HG03469 (cell line): ENCODE data around the gene ADAMTSL1.

Experiments used
- ATAC-seq: cut with Tn5 transposase; IDR thresholded peaks from one replicate; pipeline ENCODE4 v1.9.1; 2021; ENCODE audit warnings: mild to moderate bottlenecking, moderate library complexity, moderate number of reproducible peaks; ENCODE audit not compliant: unreplicated experiment

ADAMTSL1 gene

GRCh38 chr9:18688581-18689565 lies 214.9 kb downstream of the ADAMTSL1 start:
- ATAC-seq, result no peak

DNA sequence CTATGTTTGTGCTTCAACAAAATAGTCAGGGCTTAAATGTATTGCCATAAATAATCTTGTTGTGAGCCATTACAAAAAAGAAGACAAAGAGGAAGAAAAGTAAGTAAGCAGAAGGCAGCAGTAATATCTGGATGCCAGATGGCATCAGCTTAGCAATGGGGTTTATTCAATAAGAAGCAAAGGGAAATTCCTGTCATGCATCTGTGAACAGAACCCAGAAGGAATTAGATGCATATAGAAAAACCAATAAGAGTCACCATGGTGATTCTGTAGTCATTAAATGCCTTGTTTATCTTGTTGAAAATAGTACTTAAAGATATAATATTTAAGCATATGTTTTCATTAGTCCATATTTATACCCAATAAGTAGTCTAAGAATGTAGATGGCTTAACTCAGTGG lies 216.0 kb downstream of the ADAMTSL1 start:
- ATAC-seq, result no peak

DNA sequence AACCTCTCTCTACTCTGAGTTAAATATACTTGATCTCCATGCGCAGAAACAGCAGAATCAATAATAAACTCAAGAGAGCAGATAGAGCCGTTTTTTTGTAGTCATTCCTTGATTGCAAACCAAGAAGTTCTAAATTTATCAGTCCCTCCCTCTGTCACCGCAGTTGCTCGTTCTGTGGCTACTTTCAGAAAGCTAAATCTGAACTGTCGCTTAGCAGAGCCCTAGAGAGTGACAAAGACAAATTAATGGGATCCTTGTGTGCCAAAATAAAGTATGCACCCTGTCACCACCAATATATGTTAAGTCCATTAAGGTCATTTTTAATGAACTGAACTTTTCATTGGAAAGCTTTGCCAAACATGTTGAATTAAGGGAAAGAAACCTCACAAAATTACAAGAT lies 218.3 kb downstream of the ADAMTSL1 start:
- peak; percentile 56 for ATAC-seq

DNA sequence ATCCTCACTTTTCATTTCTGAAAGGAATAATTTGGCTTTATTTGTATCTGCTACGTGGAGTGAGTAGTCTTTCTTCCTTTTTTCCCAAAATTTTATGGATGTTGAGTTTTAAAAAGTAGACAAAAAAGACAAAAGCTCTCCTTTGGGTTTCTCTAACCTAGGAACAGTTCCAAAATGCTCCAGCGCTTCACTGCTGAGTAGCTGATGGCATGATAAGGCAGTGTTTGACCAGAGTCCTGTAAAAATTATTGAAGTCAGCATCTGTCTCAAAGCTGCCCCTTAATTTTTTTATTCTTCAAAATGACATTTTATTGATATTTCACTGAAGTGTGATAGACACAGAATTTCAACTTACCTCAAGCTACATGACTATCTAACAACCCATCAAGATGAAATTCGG lies 219.0 kb downstream of the ADAMTSL1 start:
- no peak for ATAC-seq

- no peak for ATAC-seq
Observed at GRCh38 chr9:18694959-18695668, 221.2 kb downstream of the ADAMTSL1 start.

GRCh38 chr9:18698992-18699391 lies 225.0 kb downstream of the ADAMTSL1 start:
- ATAC-seq, result no peak

GRCh38 chr9:18699764-18700163 lies 225.8 kb downstream of the ADAMTSL1 start:
- no peak for ATAC-seq

- ATAC-seq, result no peak
Observed at GRCh38 chr9:18700714-18701113, 226.8 kb downstream of the ADAMTSL1 start.

GRCh38 chr9:18703151-18703900 lies 229.4 kb downstream of the ADAMTSL1 start:
- no peak for ATAC-seq

- ATAC-seq, result no peak
Observed at GRCh38 chr9:18703901-18704379, 230.0 kb downstream of the ADAMTSL1 start.

- no peak for ATAC-seq
Observed at GRCh38 chr9:18705796-18706392, 231.9 kb downstream of the ADAMTSL1 start.

DNA sequence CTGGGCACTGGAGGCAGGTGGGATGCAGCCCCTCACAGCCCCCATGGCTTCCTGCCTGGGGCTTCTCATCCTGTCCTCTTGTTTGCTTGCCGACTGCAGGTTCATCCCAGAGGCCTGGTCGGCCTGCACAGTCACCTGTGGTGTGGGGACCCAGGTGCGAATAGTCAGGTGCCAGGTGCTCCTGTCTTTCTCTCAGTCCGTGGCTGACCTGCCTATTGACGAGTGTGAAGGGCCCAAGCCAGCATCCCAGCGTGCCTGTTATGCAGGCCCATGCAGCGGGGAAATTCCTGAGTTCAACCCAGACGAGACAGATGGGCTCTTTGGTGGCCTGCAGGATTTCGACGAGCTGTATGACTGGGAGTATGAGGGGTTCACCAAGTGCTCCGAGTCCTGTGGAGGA lies 232.7 kb downstream of the ADAMTSL1 start:
- ATAC-seq, result no peak

GRCh38 chr9:18707061-18707461 lies 233.1 kb downstream of the ADAMTSL1 start:
- ATAC-seq, result no peak

- no peak for ATAC-seq
Observed at GRCh38 chr9:18707489-18708205, 233.7 kb downstream of the ADAMTSL1 start.

GRCh38 chr9:18708429-18708828 lies 234.5 kb downstream of the ADAMTSL1 start:
- ATAC-seq, result no peak

- no peak for ATAC-seq
Observed at GRCh38 chr9:18710065-18710464, 236.1 kb downstream of the ADAMTSL1 start.

- ATAC-seq, result no peak
Observed at GRCh38 chr9:18717759-18718158, 243.8 kb downstream of the ADAMTSL1 start.

- ATAC-seq, result no peak
Observed at GRCh38 chr9:18718393-18718792, 244.4 kb downstream of the ADAMTSL1 start.

DNA sequence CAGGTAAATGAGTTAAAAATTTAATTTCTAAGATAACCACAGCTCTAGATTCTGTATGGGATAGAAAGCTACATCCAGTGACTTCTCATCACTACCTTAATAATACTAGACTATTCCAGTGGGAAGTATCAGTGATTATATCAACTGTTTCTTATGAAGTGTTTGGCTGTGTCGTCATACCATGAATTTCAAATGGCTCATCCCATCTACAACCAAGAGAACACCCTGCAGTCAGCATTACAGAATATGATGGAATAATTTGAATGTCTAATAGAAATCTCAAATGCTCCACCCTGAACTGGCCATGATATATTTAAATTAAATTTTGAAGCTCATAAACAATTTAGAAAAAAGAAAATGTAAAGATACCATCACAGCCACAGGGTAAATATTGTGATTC lies 245.0 kb downstream of the ADAMTSL1 start:
- no peak for ATAC-seq

DNA sequence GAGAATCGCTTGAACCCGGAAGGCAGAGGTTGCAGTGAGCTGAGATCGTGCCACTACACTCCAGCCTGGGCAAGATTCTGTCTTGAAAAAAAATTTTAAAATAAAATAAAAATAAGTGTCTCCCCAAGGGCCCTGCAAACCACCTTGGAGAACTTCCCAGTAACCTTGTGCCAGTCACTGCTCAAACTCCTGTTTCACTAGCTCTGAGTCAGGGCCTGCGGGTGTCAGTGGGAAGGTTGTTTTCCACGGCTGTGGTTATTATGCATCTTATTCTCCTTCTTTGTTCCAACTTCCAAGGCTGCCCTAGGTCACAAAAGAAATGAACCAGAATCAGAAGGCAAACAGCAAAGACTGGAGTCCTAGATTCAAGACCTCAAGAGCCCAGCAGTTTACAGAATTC lies 246.7 kb downstream of the ADAMTSL1 start:
- no peak for ATAC-seq
